Adrenal gland (tissue), 12 donors: ENCODE data around the gene ZNF148. TPM values are rescaled to one million over a fixed set of nuclear protein-coding genes. Genes with fewer than 3 reads are reported as not detected.

Experiments
- DNase-seq, 7 donors: peaks; one replicate each; pipeline ENCODE4 v3.0.0-alpha.2; 2019 to 2020
- H3K27ac ChIP-seq, 5 donors: fragments of 200-600 bp; sonication (generic) in 4 of 5; 1 replicate in 3 of 5; 2 replicates in 2 of 5; pipeline versions ENCODE4 v1.5.1 to v1.8.0; 2016 to 2020; ENCODE audit warnings: mild to moderate bottlenecking in 1 of 5
- H3K27me3 ChIP-seq: fragments of 200-600 bp; 2 replicates; pipeline ENCODE4 v1.8.0; 2021
- H3K36me3 ChIP-seq, 2 donors: fragments of 200-600 bp; replicated peaks in 1 of 2; 1 replicate in 1 of 2; 2 replicates in 1 of 2; pipeline versions ENCODE4 v1.5.1 to v1.8.0; 2018 to 2022
- H3K4me1 ChIP-seq, 2 donors: fragments of 200-600 bp; replicated peaks in 1 of 2; 1 replicate in 1 of 2; 2 replicates in 1 of 2; pipeline versions ENCODE4 v1.5.1 to v1.8.0; 2018 to 2021
- H3K4me3 ChIP-seq, 4 donors: fragments of 200-600 bp; sonication (generic) in 3 of 4; one replicate each; pipeline ENCODE4 v1.5.1; 2016 to 2018
- H3K9me3 ChIP-seq, 3 donors: fragments of 200-600 bp; sonication (generic) in 1 of 3; replicated peaks in 1 of 3; 1 replicate in 2 of 3; 2 replicates in 1 of 3; pipeline versions ENCODE4 v1.5.1 to v1.8.0; 2016 to 2021
- POLR2A ChIP-seq, 2 donors: fragments of 450-650 bp; IDR thresholded peaks; one replicate each; pipeline ENCODE4 v1.6.1; 2017; ENCODE audit warnings: antibody characterized with exemption in 2 of 2, mild to moderate bottlenecking in 2 of 2, moderate library complexity in 1 of 2
- WGBS, 4 donors: extraction: QIAGEN DNeasy Blood & Tissue Kit in 2 of 4; methylation state at CpG; one replicate each; pipeline versions ENCODE4 v1.1.5 to v1.1.7; 2013 to 2017; 5-methylcytosine and 5-hydroxymethylcytosine counted together
- intact Hi-C, 2 donors: fragments of 100-400 bp; cut with DNase I; formaldehyde crosslinking; loops; one replicate each; pipeline versions ENCODE4 v1.14.1 to v1.15.0; 2022 to 2023
- polyA plus RNA-seq, 3 donors: library from polyadenylated mRNA; stranded (reverse); fragments of 200-250 nt in 2 of 3; fragments of 350-450 nt in 1 of 3; fragmentation: Illumina TruSeq in 1 of 3; extraction: RNeasy Lipid Tissue Mini Kit (QIAGEN cat#74804) in 1 of 3; gene quantifications; one replicate each; pipeline ENCODE4 v1.2.3, GENCODE V29; 2013 to 2014
- small RNA-seq, 2 donors: library from RNA; depleted of rRNA; stranded (forward); fragments of <200 nt; gene quantifications; one replicate each; pipeline ENCODE3, GENCODE V24; 2016
- total RNA-seq, 9 donors: library from RNA; depleted of rRNA in 4 of 9; stranded (reverse); fragments of >200 nt in 4 of 9; fragments of 120-200 nt in 1 of 9; fragmentation: NEBNext Ultra II Directional in 1 of 9; extraction: Animal tissue kit (Norgen Biotek cat#: 25700) in 1 of 9; gene quantifications; one replicate each; pipeline versions ENCODE4 v1.1.0 to v1.2.4, GENCODE V29; 2013 to 2023
- TF ChIP-seq, protein P1 (sequence below), 6 experiments: fragments of 450-650 bp in 4 of 6; fragments of 200-600 bp in 2 of 6; sonication (generic) in 1 of 6; IDR thresholded peaks; 1 replicate in 5 of 6; 2 replicates in 1 of 6; pipeline versions ENCODE4 v1.5.1 to v1.8.0; 2016 to 2021; ENCODE audit warnings: antibody characterized with exemption in 6 of 6, mild to moderate bottlenecking in 2 of 6, moderate library complexity in 1 of 6
- donor health status: healthy with polysubstance abuse.
- donor health status: Bipolar disorder and iron deficiency.
- donor health status: DM: yes; HTN: yes; CAD: no.
- donor health status: DM: no; HTN: no; CAD: no.
- donor health status: DM: no; HTN: no; CAD: no.
- donor health status: DM: yes; HTN: yes; CAD: no.

Gene ZNF148
- total and polyA plus RNA-seq, 12 donors, result 3.0 to 58.2 (median 30.9) TPM

DNA sequence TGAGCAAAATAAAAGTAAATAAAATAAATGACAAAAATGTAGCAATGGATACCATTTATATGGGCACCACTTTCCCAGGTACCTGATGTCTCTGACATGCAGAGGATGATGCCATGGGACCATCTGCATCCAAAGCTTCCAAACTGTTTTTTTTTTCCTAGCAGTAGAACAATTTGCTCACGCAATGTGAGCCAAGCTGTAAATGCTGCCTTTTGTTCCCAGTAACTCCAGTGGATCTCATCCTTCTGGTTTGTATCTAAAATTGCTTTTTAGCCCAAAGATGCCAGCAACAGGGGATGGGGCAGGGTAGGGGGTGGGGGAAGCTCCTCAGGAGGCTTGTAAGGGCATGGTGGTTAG lies 195.3 kb downstream of the ZNF148 start:
- no peaks in the 10 kb centered on the region for H3K9me3 ChIP-seq
- no peaks in the 10 kb centered on the region for H3K36me3 ChIP-seq
- no peak overlapping the region for H3K4me3 ChIP-seq
- H3K4me1 ChIP-seq, result no peaks in the 10 kb centered on the region
- no peak for TF ChIP-seq POLR2A (IDR thresholded peaks at IDR 0.05)
- TF ChIP-seq, protein P1, sequence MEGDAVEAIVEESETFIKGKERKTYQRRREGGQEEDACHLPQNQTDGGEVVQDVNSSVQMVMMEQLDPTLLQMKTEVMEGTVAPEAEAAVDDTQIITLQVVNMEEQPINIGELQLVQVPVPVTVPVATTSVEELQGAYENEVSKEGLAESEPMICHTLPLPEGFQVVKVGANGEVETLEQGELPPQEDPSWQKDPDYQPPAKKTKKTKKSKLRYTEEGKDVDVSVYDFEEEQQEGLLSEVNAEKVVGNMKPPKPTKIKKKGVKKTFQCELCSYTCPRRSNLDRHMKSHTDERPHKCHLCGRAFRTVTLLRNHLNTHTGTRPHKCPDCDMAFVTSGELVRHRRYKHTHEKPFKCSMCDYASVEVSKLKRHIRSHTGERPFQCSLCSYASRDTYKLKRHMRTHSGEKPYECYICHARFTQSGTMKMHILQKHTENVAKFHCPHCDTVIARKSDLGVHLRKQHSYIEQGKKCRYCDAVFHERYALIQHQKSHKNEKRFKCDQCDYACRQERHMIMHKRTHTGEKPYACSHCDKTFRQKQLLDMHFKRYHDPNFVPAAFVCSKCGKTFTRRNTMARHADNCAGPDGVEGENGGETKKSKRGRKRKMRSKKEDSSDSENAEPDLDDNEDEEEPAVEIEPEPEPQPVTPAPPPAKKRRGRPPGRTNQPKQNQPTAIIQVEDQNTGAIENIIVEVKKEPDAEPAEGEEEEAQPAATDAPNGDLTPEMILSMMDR (IDR thresholded peaks at IDR 0.05), result no peak
- no peaks in the 10 kb centered on the region for H3K27me3 ChIP-seq
- WGBS, 4 donors, result 79 to 94% (median 87%) methylated on average over 1 of the region's 1 CpG
- no peak overlapping the region for H3K27ac ChIP-seq
- DNase-seq, result no peak
- intact Hi-C loops, result no loop called here

DNA sequence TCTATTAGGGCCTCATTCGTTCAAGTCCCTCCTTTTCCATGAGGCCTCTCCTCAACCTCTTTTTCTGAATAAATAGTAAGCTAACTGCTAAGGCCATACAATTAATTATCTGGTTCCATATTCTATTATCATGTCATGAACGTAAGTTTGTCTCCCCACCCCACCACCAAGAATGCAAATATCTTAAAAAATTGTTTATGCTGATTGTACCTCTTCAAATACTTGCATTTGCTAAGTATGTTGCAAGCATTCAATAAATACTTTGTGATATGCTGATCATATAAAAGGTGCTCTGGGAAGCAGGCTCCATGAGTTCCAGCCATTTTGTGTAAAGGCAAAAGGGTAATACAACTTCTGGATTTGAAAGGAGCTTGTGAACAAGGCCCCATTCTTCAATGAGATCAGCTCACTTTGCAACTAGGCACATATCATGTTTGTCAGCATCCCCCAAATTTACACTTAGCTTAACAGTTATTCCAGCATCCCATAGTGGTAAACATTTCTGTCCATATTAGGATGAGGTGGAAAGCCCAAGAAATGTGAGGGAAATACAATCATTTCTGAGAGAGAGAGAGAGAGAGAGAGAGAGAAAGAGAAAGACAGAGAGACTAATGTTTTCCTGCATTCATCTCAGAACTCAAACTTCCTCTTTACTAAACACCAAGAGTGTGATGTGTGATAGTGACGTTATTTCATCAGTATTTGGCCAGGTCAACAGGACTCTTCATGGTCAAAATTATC lies 195.8 kb downstream of the ZNF148 start:
- Histone ChIP-seq H3K4me1 (no peaks in the 10 kb centered on the region), H3K27ac (no peak overlapping the region), H3K9me3 (no peaks in the 10 kb centered on the region), H3K27me3 (no peaks in the 10 kb centered on the region), H3K4me3 (no peak overlapping the region), H3K36me3 (no peaks in the 10 kb centered on the region)
- intact Hi-C loops, result no loop called here
- DNase-seq, result no peak
- 75 to 82% (median 77%) methylated on average over 3 of the region's 3 CpGs for WGBS, 4 donors
- TF ChIP-seq, protein P1 (IDR thresholded peaks at IDR 0.05), result no peak
- no peak for TF ChIP-seq POLR2A (IDR thresholded peaks at IDR 0.05)

DNA sequence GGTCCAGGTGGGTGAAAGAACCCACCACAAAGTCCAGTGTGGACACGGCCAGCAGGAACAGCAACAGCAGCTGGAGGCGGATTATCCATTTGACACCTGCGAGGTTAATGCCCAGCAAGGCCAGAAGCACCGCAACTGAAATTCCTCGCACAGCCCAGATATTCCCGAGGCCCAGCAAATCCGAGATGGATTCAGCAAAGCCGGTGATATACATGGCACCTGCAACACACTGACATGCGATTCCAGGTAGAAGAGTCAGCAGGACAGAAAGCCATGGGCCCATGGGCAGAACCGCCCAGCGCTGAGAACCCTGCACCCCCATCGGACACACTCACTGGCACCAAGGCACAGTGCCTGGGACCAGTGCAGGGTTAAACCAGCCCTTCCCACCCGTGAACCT lies 197.4 kb downstream of the ZNF148 start:
- Histone ChIP-seq H3K9me3 (no peaks in the 10 kb centered on the region), H3K36me3 (no peaks in the 10 kb centered on the region), H3K4me1 (no peaks in the 10 kb centered on the region), H3K27me3 (no peaks in the 10 kb centered on the region), H3K4me3 (no peak overlapping the region), H3K27ac (no peak overlapping the region)
- no peak for TF ChIP-seq POLR2A (IDR thresholded peaks at IDR 0.05)
- TF ChIP-seq, protein P1 (IDR thresholded peaks at IDR 0.05), result no peak
- intact Hi-C loops, result no loop called here
- DNase-seq, result no peak
- 90 to 95% (median 95%) methylated on average over 1 to 13 of the region's 13 CpGs for WGBS, 4 donors

Small RNAs within 50 kb of the gene (small RNA-seq; reads per million reads assigned to genes)
- 0 reads per million in 2 donors for gene RNU6-232P

Other genes starting within 250 kb of the ZNF148 start
- gene SLC12A8, start 162.6 kb downstream of the ZNF148 start, total RNA-seq, result 1 to 10 TPM; 1.0 to 5.9 (median 2.8) TPM
- gene SLC12A8, start 162.6 kb downstream of the ZNF148 start, polyA plus RNA-seq, result 1 to 10 TPM; 1.1 to 1.9 (median 1.4) TPM
- gene SNX4, start 144.9 kb upstream of the ZNF148 start, total RNA-seq, result 10 to 100 TPM; 31.5 to 90.4 (median 43.7) TPM
- 10 to 100 TPM; 15.8 to 51.3 (median 19.1) TPM for gene SNX4, start 144.9 kb upstream of the ZNF148 start, polyA plus RNA-seq
- 10 to 100 TPM in 7 of 9 donors, 1 to 10 TPM in 2; 7.8 to 19.3 (median 11.4) TPM for gene OSBPL11, start 220.2 kb upstream of the ZNF148 start, total RNA-seq
- gene OSBPL11, start 220.2 kb upstream of the ZNF148 start, polyA plus RNA-seq, result 10 to 100 TPM in 1 of 3 donors, 1 to 10 TPM in 2; 5.0 to 19.0 (median 8.0) TPM